Left lung (tissue), 10 donors: ENCODE results near the gene RAB5A. TPM values are rescaled to one million over a fixed set of nuclear protein-coding genes. Genes with fewer than 3 reads are reported as not detected.
"Not testable (repeated sequence)": the region's sequence is repeated elsewhere in the genome, so short reads cannot be mapped to it uniquely, and the experiment has no call there.

Experiments used
- ATAC-seq: fragments of 200-7000 bp; cut with Tn5 transposase; one replicate; pipeline ENCODE4 v1.9.1; 2020; ENCODE audit warnings: moderate library complexity
- DNase-seq, 4 donors: peaks; one replicate each; pipeline ENCODE4 v3.0.0-alpha.2; 2013 to 2020
- H3K27ac ChIP-seq, 2 donors: fragments of 200-600 bp; sonication (generic) in 1 of 2; one replicate each; pipeline versions ENCODE4 v1.5.0 to v1.8.0; 2020 to 2021
- H3K27me3 ChIP-seq, 2 donors: fragments of 200-600 bp; sonication (generic) in 1 of 2; one replicate each; pipeline versions ENCODE4 v1.5.0 to v1.8.0; 2020 to 2021
- H3K36me3 ChIP-seq, 2 donors: fragments of 200-600 bp; sonication (generic) in 1 of 2; one replicate each; pipeline versions ENCODE4 v1.5.0 to v1.8.0; 2020 to 2021
- H3K4me1 ChIP-seq, 2 donors: fragments of 200-600 bp; one replicate each; pipeline ENCODE4 v1.8.0; 2021
- H3K4me3 ChIP-seq, 2 donors: fragments of 200-600 bp; sonication (generic) in 1 of 2; one replicate each; pipeline versions ENCODE4 v1.5.0 to v1.8.0; 2020 to 2021; ENCODE audit warnings: mild to moderate bottlenecking in 1 of 2
- H3K9me3 ChIP-seq, 2 donors: fragments of 200-600 bp; sonication (generic) in 1 of 2; one replicate each; pipeline versions ENCODE4 v1.5.0 to v1.8.0; 2020 to 2021
- CTCF ChIP-seq, 2 donors: fragments of 200-600 bp; sonication (generic) in 1 of 2; IDR thresholded peaks; one replicate each; pipeline versions ENCODE4 v1.5.0 to v1.8.0; 2021; ENCODE audit warnings: antibody characterized with exemption in 2 of 2
- intact Hi-C, 2 donors: fragments of 100-400 bp; cut with DNase I; formaldehyde crosslinking; loops; one replicate each; pipeline versions ENCODE4 v1.11.2 to v1.14.2; 2022
- polyA plus RNA-seq, 6 donors: library from polyadenylated mRNA; unstranded; fragments of 120-200 nt; gene quantifications; one replicate each; pipeline ENCODE4 v1.2.1, GENCODE V29; 2013; ENCODE audit not compliant: insufficient read length in 6 of 6
- total RNA-seq, 2 donors: library from RNA; stranded (reverse); fragmentation: NEBNext Ultra II Directional; extraction: Animal tissue kit (Norgen Biotek cat#: 25700); gene quantifications; one replicate each; pipeline ENCODE4 v1.2.1, GENCODE V29; 2021
- donor health status: DM: no; HTN: yes; CAD: no.
- donor health status: DM: no; HTN: no; CAD: no.

RAB5A gene
- total and polyA plus RNA-seq, 8 donors = 60.7 to 72.1 (median 69.2) TPM

GRCh38 chr3:20007960-20008359 is 61.1 kb downstream of the RAB5A start:
- no peak overlapping the region for H3K27ac ChIP-seq
- intact Hi-C loops = no loop called here
- H3K4me3 ChIP-seq = no peak overlapping the region
- no peak for DNase-seq
- no peak for ATAC-seq
- H3K36me3 ChIP-seq = no peaks in the 10 kb centered on the region
- TF ChIP-seq CTCF (IDR thresholded peaks at IDR 0.05) = no peak
- no peaks in the 10 kb centered on the region for H3K4me1 ChIP-seq
- H3K9me3 ChIP-seq = no peaks in the 10 kb centered on the region
- no peaks in the 10 kb centered on the region for H3K27me3 ChIP-seq

- H3K9me3 ChIP-seq = no peaks in the 10 kb centered on the region
- H3K27ac ChIP-seq = no peak overlapping the region
- no peak for ATAC-seq
- no peak for TF ChIP-seq CTCF (IDR thresholded peaks at IDR 0.05)
- H3K27me3 ChIP-seq = no peaks in the 10 kb centered on the region
- H3K4me3 ChIP-seq = no peak overlapping the region
- intact Hi-C loops = no loop called here
- H3K4me1 ChIP-seq = no peaks in the 10 kb centered on the region
- no peak for DNase-seq
- H3K36me3 ChIP-seq = no peaks in the 10 kb centered on the region
These were observed 61.7 kb downstream of the RAB5A start for GRCh38 chr3:20008646-20009045.

DNA sequence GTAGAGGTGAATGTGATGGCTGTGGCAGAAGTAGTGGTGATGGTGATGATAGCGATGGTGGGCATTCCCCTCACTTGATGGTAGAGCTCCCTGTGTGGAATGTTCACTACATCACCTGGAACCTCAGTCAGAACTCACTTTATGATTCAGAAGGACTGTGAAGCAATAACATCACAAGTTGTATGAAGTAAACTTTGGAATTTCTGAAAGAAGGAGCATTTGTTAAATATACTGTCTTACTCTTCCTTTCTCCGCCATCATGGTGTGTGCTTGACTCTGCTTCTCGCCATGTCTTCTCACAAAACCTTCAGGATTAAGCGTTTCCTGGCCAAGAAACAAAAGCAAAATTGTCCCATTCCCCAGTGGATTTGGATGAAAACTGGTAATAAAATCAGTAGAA is 65.3 kb downstream of the RAB5A start, which contains the start of gene PP2D1:
TSS of gene PP2D1 (minus strand) at position 101 of the 400 bp plus-strand sequence. CDS start 192 bp downstream, outside the sequence.
- no peak for ATAC-seq
- intact Hi-C loops = no loop called here
- no peaks in the 10 kb centered on the region for H3K36me3 ChIP-seq

GRCh38 chr3:20013396-20013795 is 66.5 kb downstream of the RAB5A start:
- ATAC-seq = no peak
- Histone ChIP-seq H3K27ac (no peak overlapping the region), H3K27me3 (no peaks in the 10 kb centered on the region), H3K4me3 (no peak overlapping the region), H3K36me3 (no peaks in the 10 kb centered on the region), H3K4me1 (no peaks in the 10 kb centered on the region), H3K9me3 (no peaks in the 10 kb centered on the region)
- DNase-seq = no peak
- TF ChIP-seq CTCF (IDR thresholded peaks at IDR 0.05) = no peak
- intact Hi-C loops = no loop called here

More for the DNA sequence above, 65.3 kb downstream of the RAB5A start, which contains the start of gene PP2D1:
- Histone ChIP-seq H3K4me1 (no peaks in the 10 kb centered on the region), H3K27me3 (no peaks in the 10 kb centered on the region), H3K4me3 (no peak within 1 kb of the TSS), H3K27ac (no peak within 1 kb of the TSS), H3K9me3 (no peaks in the 10 kb centered on the region)
- no peak for TF ChIP-seq CTCF (IDR thresholded peaks at IDR 0.05)
- DNase-seq = no peak

GRCh38 chr3:20015525-20015924 is 68.6 kb downstream of the RAB5A start:
- Histone ChIP-seq H3K27ac (no peak overlapping the region), H3K27me3 (no peaks in the 10 kb centered on the region), H3K4me3 (no peak overlapping the region), H3K4me1 (no peaks in the 10 kb centered on the region), H3K9me3 (no peaks in the 10 kb centered on the region), H3K36me3 (no peaks in the 10 kb centered on the region)
- ATAC-seq = no peak
- no peak for DNase-seq
- intact Hi-C loops = no loop called here
- no peak for TF ChIP-seq CTCF (IDR thresholded peaks at IDR 0.05)

DNA sequence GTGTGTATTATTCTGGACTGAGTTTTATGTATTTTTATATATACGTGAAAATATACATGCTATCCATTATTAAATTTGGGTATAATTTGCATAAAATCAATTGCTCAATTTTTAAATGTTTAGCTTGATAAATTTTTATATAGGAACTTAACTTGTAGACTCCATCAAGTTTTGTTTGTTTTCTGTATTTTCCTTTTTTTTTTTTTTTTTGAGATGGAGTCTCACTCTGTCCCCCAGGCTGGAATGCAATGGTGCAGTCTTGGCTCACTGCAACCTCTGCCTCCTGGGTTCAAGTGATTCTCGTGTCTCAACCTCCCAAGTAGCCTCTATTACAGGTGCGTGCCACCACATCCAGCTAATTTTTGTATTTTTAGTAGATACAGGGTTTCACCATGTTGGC is 69.2 kb downstream of the RAB5A start:
- H3K27ac ChIP-seq, H3K9me3 ChIP-seq, H3K4me1 ChIP-seq, H3K4me3 ChIP-seq, H3K36me3 ChIP-seq, H3K27me3 ChIP-seq, DNase-seq, intact Hi-C loops, ATAC-seq: not testable (repeated sequence)
